A549 (cell line): ENCODE results near the gene SUGP1. TPM values are rescaled to one million over a fixed set of nuclear protein-coding genes. Genes with fewer than 3 reads are reported as not detected.

Source experiments
- ATAC-seq, 2 experiments: fragments of 200-7000 bp in 1 of 2; fragments of >200 bp in 1 of 2; cut with Nextera tagmentation in 1 of 2; cut with Tn5 transposase in 1 of 2; 3 replicates each; pipeline versions ENCODE4 v1.8.0 to v1.9.1; 2018 to 2020; ENCODE audit warnings: mild to moderate bottlenecking in 1 of 2, moderate library complexity in 1 of 2
- CTCF ChIA-PET: fragments of 300-600 bp; sonication (Branson Sonifier 250); formaldehyde crosslinking; extraction: SDS; loops from one replicate; lab custom pipeline; 2021; ENCODE audit warnings: antibody characterized with exemption, inconsistent platforms; lab: Yijun Ruan, JAX
- POLR2A ChIA-PET: fragments of 350-600 bp; formaldehyde crosslinking; extraction: SDS; loops from one replicate; lab custom pipeline; 2021; ENCODE audit warnings: antibody characterized with exemption, inconsistent platforms; lab: Yijun Ruan, JAX
- DNase-seq, 2 experiments: peaks; one replicate each; pipeline versions ENCODE4 v3.0.0 to v3.0.0-alpha.2; 2011 to 2016; ENCODE audit warnings: low read depth in 1 of 2, low spot score in 1 of 2
- FAIRE-seq: peaks from 2 replicates; lab custom pipeline; 2011; peaks lifted over from hg19 to GRCh38; lab: Jason Lieb, UNC
- H3K27ac ChIP-seq, 2 experiments: fragments of >200 bp; sonication (Bioruptor Twin); formaldehyde crosslinking; 3 replicates each; pipeline ENCODE4 v1.5.1; 2016 to 2017
- H3K4me1 ChIP-seq: fragments of >200 bp; sonication (Bioruptor Twin); formaldehyde crosslinking; 3 replicates; pipeline ENCODE4 v1.6.1; 2016
- H3K4me2 ChIP-seq: fragments of >200 bp; sonication (Bioruptor Twin); formaldehyde crosslinking; 3 replicates; pipeline ENCODE4 v1.6.1; 2016
- H3K4me3 ChIP-seq: fragments of >200 bp; sonication (Bioruptor Twin); formaldehyde crosslinking; 3 replicates; pipeline ENCODE4 v1.5.1; 2016
- H3K9me3 ChIP-seq: fragments of >200 bp; sonication (Bioruptor Twin); formaldehyde crosslinking; 3 replicates; pipeline ENCODE4 v1.6.1; 2016
- ATOH8 ChIP-seq: fragments of 250-450 bp; sonication (Bioruptor Pico); IDR thresholded peaks from 2 replicates; pipeline ENCODE4 v1.5.0; 2020; ENCODE audit warnings: low read depth, mild to moderate bottlenecking, moderate library complexity
- BCL3 ChIP-seq: fragments of >200 bp; sonication (Bioruptor Twin); formaldehyde crosslinking; IDR thresholded peaks from 3 replicates; pipeline ENCODE4 v1.6.1; 2016
- CBX2 ChIP-seq: fragments of 200-600 bp; sonication (generic); IDR thresholded peaks from 2 replicates; pipeline ENCODE4 v1.6.1; 2016; ENCODE audit warnings: low read depth, mild to moderate bottlenecking, borderline replicate concordance
- CHD2 ChIP-seq: fragments of 150-350 bp; IDR thresholded peaks from 2 replicates; pipeline ENCODE4 v1.6.1; 2014; ENCODE audit warnings: low read length; ENCODE audit not compliant: partially characterized antibody
- EHF ChIP-seq: fragments of 250-450 bp; sonication (Bioruptor Pico); IDR thresholded peaks from 2 replicates; pipeline ENCODE4 v1.5.0; 2020; ENCODE audit warnings: mild to moderate bottlenecking
- ELK1 ChIP-seq: fragments of 150-350 bp; IDR thresholded peaks from 2 replicates; pipeline ENCODE4 v1.6.1; 2014; ENCODE audit warnings: low read depth, mild to moderate bottlenecking, low read length
- EP300 ChIP-seq, 2 experiments: fragments of >200 bp; sonication (Bioruptor Twin); formaldehyde crosslinking; IDR thresholded peaks; 2 replicates in 1 of 2; 3 replicates in 1 of 2; pipeline ENCODE4 v1.6.1; 2016 to 2017
- GATA3 ChIP-seq: IDR thresholded peaks from 2 replicates; pipeline ENCODE4 v1.6.1; 2012; ENCODE audit warnings: borderline replicate concordance
- HOXA7 ChIP-seq: fragments of 250-450 bp; sonication (Bioruptor Pico); IDR thresholded peaks from 2 replicates; pipeline ENCODE4 v1.5.0; 2020; ENCODE audit warnings: mild to moderate bottlenecking, moderate library complexity
- JUN ChIP-seq, 2 experiments: fragments of >200 bp; sonication (Bioruptor Twin); formaldehyde crosslinking; IDR thresholded peaks; 2 replicates in 1 of 2; 3 replicates in 1 of 2; pipeline ENCODE4 v1.6.1; 2016 to 2017
- JUNB ChIP-seq: fragments of >200 bp; sonication (Bioruptor Twin); formaldehyde crosslinking; IDR thresholded peaks from 2 replicates; pipeline ENCODE4 v1.6.1; 2016
- KDM5A ChIP-seq: fragments of 200-600 bp; sonication (generic); IDR thresholded peaks from 2 replicates; pipeline ENCODE4 v1.6.1; 2016; ENCODE audit warnings: antibody characterized with exemption, mild to moderate bottlenecking
- POLR2AphosphoS2 ChIP-seq: conservative IDR thresholded peaks from 2 replicates; pipeline ENCODE4 v1.6.1; 2012; ENCODE audit warnings: low read length, improper control_type of control experiment, inconsistent platforms
- RAD21 ChIP-seq, 2 experiments: fragments of >200 bp in 1 of 2; sonication (Bioruptor Twin) in 1 of 2; formaldehyde crosslinking in 1 of 2; IDR thresholded peaks in 1 of 2; conservative IDR thresholded peaks in 1 of 2; 2 replicates in 1 of 2; 3 replicates in 1 of 2; pipeline ENCODE4 v1.6.1; 2012 to 2018; ENCODE audit warnings: inconsistent platforms in 1 of 2
- RNF2 ChIP-seq: fragments of 200-600 bp; sonication (generic); IDR thresholded peaks from 2 replicates; pipeline ENCODE4 v1.6.1; 2016; ENCODE audit warnings: low read depth, mild to moderate bottlenecking, antibody characterized with exemption, moderate library complexity, borderline replicate concordance
- SREBF2 ChIP-seq: fragments of 450-650 bp; IDR thresholded peaks from 2 replicates; pipeline ENCODE4 v1.6.1; 2014; ENCODE audit warnings: mild to moderate bottlenecking, moderate library complexity
- TFCP2L1 ChIP-seq: fragments of 250-450 bp; sonication (Bioruptor Pico); IDR thresholded peaks from 2 replicates; pipeline ENCODE4 v1.5.0; 2021; ENCODE audit warnings: mild to moderate bottlenecking
- TP53 ChIP-seq: fragments of 250-450 bp; sonication (Bioruptor Pico); IDR thresholded peaks from 2 replicates; pipeline ENCODE4 v1.5.0; 2021; ENCODE audit warnings: mild to moderate bottlenecking, moderate library complexity
- ZNF302 ChIP-seq: fragments of 250-450 bp; sonication (Bioruptor Pico); IDR thresholded peaks from 2 replicates; pipeline ENCODE4 v1.9.0; 2021; ENCODE audit warnings: inconsistent platforms, mild to moderate bottlenecking, moderate library complexity
- WGBS: methylation state at CpG from one replicate; pipeline ENCODE4 v1.1.6; 2017; ENCODE audit errors: missing lambda C conversion rate; 5-methylcytosine and 5-hydroxymethylcytosine counted together
- polyA plus RNA-seq, 4 experiments: library from polyadenylated mRNA; depleted of rRNA in 3 of 4; stranded (reverse); fragments of >200 nt; fragmentation: RNase III in 1 of 4; extraction: RNeasy Plus Mini Kit Qiagen cat#74134 plus additional on column Dnase treatment in 1 of 4; gene quantifications; 2 replicates in 3 of 4; 3 replicates in 1 of 4; pipeline ENCODE4 v1.2.3, GENCODE V29; 2011 to 2017
- TF ChIP-seq, protein P1 (sequence below): fragments of >200 bp; sonication (Bioruptor Twin); formaldehyde crosslinking; IDR thresholded peaks from 3 replicates; pipeline ENCODE4 v1.5.1; 2016
- TF ChIP-seq, protein P2 (sequence below): IDR thresholded peaks from 2 replicates; pipeline ENCODE4 v1.6.1; 2012

The SUGP1 gene
- polyA plus RNA-seq, 2 of the 4 experiments (the other 2 are of a cell fraction): 21.9 to 30.0 TPM

DNA sequence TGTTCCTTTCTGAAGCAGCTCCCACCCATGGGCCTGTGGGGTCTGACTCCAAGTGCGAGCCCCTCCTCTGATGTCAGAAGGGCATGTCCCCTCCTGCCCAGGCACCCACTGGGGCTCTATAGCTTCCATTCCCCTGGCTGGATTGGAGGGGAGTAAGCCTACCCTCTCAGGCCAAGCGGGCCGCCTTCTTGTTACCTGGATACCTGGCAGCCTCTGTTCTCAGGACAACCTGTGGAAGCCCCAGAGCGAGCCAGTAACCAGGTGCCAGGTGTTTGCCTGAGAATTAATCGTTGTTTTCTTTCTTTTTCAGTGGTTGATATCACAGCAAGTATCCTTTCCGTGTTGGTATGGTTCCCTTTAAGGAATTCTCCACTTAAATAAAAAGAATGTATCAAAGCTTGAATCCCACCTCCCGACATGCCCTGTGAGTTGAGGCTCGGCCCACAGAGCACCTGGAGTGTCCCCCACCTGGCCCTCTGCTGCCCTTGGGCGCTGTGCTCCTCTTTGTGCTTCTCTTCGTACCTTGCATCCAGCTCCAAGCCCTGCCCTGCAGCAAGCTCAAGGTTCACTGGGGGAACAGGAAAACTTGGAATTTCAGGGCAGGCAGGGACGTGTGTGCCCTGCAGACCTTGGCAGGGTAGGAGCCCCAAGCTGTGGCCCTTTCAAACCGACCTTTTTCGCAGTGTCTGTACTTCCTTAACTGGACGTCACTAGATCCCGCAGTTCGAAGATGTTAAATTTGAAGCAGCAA is 15.3 kb upstream of the SUGP1 start:
- Histone ChIP-seq H3K9me3 (no peaks in the 10 kb centered on the region), H3K4me3 (no peak overlapping the region), H3K27ac (no peak overlapping the region), H3K4me2 (no peak overlapping the region)
- CTCF ChIA-PET: interaction anchor here (1.1 kb wide), 1 partner anchor 13 kb away, joined by 3 read pairs; no protein-coding TSS in a partner anchor
- POLR2A ChIA-PET: no interaction called here
- TF ChIP-seq GATA3 (no peak), EP300 (IDR thresholded peaks at IDR 0.05) (no peak), TP53 (CRISPR knock-in tag) (no peak), SREBF2 (no peak), JUN (IDR thresholded peaks at IDR 0.05) (no peak), CHD2 (no peak), RAD21 (conservative IDR thresholded peaks at IDR 0.05 in 1 of 2, IDR thresholded peaks at IDR 0.05 in 1 of 2) (no peak)
- TF ChIP-seq, protein P1, sequence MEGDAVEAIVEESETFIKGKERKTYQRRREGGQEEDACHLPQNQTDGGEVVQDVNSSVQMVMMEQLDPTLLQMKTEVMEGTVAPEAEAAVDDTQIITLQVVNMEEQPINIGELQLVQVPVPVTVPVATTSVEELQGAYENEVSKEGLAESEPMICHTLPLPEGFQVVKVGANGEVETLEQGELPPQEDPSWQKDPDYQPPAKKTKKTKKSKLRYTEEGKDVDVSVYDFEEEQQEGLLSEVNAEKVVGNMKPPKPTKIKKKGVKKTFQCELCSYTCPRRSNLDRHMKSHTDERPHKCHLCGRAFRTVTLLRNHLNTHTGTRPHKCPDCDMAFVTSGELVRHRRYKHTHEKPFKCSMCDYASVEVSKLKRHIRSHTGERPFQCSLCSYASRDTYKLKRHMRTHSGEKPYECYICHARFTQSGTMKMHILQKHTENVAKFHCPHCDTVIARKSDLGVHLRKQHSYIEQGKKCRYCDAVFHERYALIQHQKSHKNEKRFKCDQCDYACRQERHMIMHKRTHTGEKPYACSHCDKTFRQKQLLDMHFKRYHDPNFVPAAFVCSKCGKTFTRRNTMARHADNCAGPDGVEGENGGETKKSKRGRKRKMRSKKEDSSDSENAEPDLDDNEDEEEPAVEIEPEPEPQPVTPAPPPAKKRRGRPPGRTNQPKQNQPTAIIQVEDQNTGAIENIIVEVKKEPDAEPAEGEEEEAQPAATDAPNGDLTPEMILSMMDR: no peak
- TF ChIP-seq, all 56 proteins: peak for 0
- ATAC-seq (no peak), FAIRE-seq (no peak), DNase-seq (no peak)
- H3K4me1 ChIP-seq: no peaks in the 10 kb centered on the region
- WGBS: 90% methylated on average over 15 of the region's 16 CpGs

DNA sequence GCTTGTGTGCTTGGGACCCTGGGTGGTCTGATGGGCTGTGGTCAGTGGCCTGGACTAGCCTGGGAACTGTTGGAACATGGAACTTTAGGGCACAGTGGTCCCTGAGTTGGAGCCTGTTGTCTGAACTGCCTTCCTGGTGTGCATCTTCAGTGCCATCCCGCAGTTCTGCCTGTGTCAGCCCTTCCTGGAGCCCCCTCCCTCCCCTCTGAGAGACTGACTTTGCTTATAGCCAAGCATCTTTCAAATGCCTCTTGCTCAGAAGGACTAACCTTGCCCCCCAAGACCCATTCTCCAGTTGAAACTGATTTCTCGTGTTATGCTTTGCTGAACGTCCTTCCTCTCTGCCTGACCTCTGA is 14.7 kb upstream of the SUGP1 start:
- DNase-seq (no peak), ATAC-seq (no peak), FAIRE-seq (no peak)
- no peak overlapping the region for H3K4me2 ChIP-seq
- no peaks in the 10 kb centered on the region for H3K9me3 ChIP-seq
- TF ChIP-seq ZNF302 (CRISPR knock-in tag) (no peak), RNF2 (no peak), TFCP2L1 (CRISPR knock-in tag) (no peak), CBX2 (no peak), ATOH8 (CRISPR knock-in tag) (no peak), KDM5A (no peak), JUNB (no peak), EHF (no peak), TP53 (CRISPR knock-in tag) (no peak), GATA3 (no peak), EP300 (IDR thresholded peaks at IDR 0.05) (no peak), HOXA7 (no peak), ELK1 (no peak), RAD21 (conservative IDR thresholded peaks at IDR 0.05 in 1 of 2, IDR thresholded peaks at IDR 0.05 in 1 of 2) (no peak), BCL3 (no peak), POLR2AphosphoS2 (no peak)
- TF ChIP-seq, protein P2, sequence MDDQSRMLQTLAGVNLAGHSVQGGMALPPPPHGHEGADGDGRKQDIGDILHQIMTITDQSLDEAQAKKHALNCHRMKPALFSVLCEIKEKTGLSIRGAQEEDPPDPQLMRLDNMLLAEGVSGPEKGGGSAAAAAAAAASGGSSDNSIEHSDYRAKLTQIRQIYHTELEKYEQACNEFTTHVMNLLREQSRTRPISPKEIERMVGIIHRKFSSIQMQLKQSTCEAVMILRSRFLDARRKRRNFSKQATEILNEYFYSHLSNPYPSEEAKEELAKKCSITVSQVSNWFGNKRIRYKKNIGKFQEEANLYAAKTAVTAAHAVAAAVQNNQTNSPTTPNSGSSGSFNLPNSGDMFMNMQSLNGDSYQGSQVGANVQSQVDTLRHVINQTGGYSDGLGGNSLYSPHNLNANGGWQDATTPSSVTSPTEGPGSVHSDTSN: no peak
- no peak overlapping the region for H3K4me3 ChIP-seq
- no peaks in the 10 kb centered on the region for H3K4me1 ChIP-seq
- H3K27ac ChIP-seq: no peak overlapping the region
- CTCF ChIA-PET: interaction anchor here (1.1 kb wide), 1 partner anchor 14 kb away, joined by 3 read pairs; no protein-coding TSS in a partner anchor
- WGBS: 88% methylated on average over 3 of the region's 3 CpGs
- POLR2A ChIA-PET: no interaction called here
